Activated T-cell treated with anti-CD3 and anti-CD28 coated beads, Interleukin-2, amount 50 U/mL, for 4 hours (primary cell): ENCODE measurements around the gene APBA2. TPM values are rescaled to one million over a fixed set of nuclear protein-coding genes. Genes with fewer than 3 reads are reported as not detected.
A peak's percentile ranks its signal among the peaks of the same experiment; 100 is the strongest.

Experiments used
- ATAC-seq, 2 donors: fragments of 200-7000 bp; cut with Tn5 transposase; one replicate each; pipeline ENCODE4 v1.10.0; 2021
- DNase-seq: peaks from one replicate; pipeline ENCODE4 v3.0.0-alpha.2; 2020
- H3K27me3 Mint-ChIP-seq: one replicate; pipeline ENCODE4 v1.8.0; 2021; ENCODE audit warnings: low read depth, mixed read lengths
- H3K36me3 Mint-ChIP-seq: one replicate; pipeline ENCODE4 v1.8.0; 2022; ENCODE audit warnings: mixed read lengths; ENCODE audit not compliant: insufficient read depth
- H3K4me1 Mint-ChIP-seq: one replicate; pipeline ENCODE4 v1.8.0; 2021; ENCODE audit warnings: low read depth, mixed read lengths
- H3K4me3 Mint-ChIP-seq: one replicate; pipeline ENCODE4 v1.8.0; 2021; ENCODE audit warnings: mild to moderate bottlenecking, moderate library complexity, mixed read lengths
- H3K9me3 Mint-ChIP-seq: one replicate; pipeline ENCODE4 v1.8.0; 2021; ENCODE audit warnings: mixed read lengths
- total RNA-seq, 3 donors: library from RNA; stranded (reverse); gene quantifications; one replicate each; pipeline ENCODE4 v1.2.1, GENCODE V29; 2021

The APBA2 gene
- total RNA-seq, 3 donors from 2014 or later: 11.0 to 14.7 (median 14.5) TPM

DNA sequence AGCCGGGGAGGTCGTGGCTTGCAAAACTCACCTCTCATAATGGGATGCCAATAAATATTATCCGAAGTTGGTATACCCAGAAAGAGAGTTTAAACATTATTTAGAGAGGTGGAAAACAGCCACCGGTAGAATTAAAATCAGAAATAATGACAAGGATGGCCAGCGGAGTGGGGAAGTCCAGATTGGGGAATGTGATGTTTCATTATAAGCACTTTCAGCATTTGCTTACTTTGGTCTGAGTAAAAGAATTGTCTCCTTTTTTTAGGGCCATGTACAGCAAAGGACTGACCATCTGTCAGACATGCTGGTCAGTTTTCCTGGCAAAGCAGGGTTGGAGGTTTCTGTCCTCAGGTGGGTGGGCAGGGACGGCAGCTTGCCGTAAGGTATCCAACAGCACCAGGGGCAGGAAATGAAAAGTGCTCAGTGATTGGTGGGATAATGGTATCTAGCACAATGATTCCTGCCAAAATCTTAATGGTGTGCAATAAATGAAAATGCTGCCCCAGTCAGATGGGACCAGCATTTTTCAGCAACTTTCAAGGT lies 24.3 kb downstream of the APBA2 start:
- ATAC-seq: no peak

DNA sequence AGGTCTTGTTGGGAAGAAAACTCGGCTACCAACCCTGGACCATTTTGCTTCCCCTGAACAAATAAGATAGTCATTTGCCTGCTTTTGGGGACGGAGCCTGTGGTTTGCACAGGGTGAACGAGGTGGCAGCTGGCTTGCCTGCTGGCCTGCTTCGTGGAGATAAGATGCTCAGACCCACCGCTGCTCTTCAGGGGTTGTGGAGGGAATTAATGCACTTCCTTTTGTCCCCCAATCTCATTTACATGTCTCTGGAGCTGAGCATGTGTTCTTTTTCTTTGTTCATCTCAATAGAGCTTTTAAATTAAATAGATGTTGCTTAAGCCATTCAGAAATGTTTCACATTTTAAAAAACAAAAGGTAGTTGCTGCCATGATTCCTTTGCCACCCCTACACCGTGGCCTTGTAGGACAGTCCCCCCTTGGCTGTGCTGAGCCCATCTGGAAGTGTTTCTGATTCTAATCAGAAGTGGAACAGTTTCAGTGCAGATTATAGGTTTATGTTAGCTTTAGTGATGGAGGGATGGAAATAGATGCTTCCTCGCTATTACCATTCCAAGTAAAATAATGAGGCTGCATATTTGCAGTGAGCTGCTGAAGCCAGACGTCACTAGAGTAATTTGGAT lies 25.6 kb downstream of the APBA2 start:
- Mint-ChIP-seq H3K4me3 (no peak overlapping the region), H3K4me1 (peaks cover 37% of the 10 kb centered on the region), H3K9me3 (no peaks in the 10 kb centered on the region), H3K36me3 (peaks cover 2% of the 10 kb centered on the region), H3K27me3 (no peaks in the 10 kb centered on the region)
- DNase-seq: no peak
- no peak for ATAC-seq

More for the DNA sequence above, 24.3 kb downstream of the APBA2 start:
- Mint-ChIP-seq H3K36me3 (peaks cover 2% of the 10 kb centered on the region), H3K4me1 (peaks cover 39% of the 10 kb centered on the region), H3K27me3 (no peaks in the 10 kb centered on the region), H3K9me3 (no peaks in the 10 kb centered on the region), H3K4me3 (no peak overlapping the region)
- no peak for DNase-seq

DNA sequence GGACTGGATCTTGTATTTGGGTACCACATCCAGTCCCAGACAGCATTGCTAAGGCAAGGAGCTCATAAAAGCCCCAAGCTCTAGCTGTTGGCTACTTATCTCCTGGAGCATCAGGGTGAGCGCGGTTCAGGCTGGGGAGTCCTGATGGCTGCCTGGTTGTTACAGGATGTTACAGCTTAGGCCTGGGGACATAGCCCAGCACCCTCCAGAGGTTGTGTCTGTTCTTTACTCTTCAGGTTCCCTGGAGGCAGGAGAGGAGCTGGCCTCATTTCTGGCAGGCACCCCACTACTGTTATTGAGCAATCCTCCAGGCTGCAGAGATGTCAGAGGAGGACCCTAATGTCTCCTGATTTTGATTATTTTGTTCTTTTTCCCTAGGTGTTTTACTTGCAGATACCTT lies 26.6 kb downstream of the APBA2 start:
- H3K36me3 Mint-ChIP-seq: peaks cover 2% of the 10 kb centered on the region
- no peak overlapping the region for H3K4me3 Mint-ChIP-seq
- H3K4me1 Mint-ChIP-seq: peaks cover 30% of the 10 kb centered on the region
- no peaks in the 10 kb centered on the region for H3K27me3 Mint-ChIP-seq
- H3K9me3 Mint-ChIP-seq: no peaks in the 10 kb centered on the region
- peak in 1 of 2 donors; percentile 29 for ATAC-seq
- DNase-seq: no peak

DNA sequence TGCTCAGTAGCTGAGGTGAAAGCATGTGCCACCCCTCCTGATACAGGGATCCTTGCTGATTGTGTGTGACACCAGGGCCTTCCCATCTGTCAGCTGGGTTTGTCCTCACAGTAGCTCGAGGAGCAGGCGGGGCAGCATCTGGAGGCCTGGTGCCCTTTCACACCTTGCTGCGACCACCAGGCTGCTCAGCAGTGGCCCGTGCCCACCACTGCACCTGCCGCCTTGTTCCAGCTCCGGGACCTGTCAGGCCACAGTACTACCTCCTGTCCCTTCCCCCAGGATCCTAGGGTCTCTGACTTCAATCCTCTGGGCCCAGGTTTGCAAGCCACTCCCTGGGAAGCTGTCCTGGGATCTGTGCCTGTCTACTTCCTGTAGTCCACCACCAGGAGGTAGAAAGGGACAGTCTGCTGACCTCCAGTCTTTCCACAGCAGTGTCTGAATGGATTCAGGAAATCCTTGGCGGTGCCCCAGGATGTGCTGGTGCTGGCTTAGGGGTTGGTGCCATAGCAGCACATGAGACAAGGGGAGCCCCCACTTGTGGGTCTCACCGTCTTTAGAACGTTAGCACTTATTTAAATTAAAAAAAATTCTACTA lies 27.5 kb downstream of the APBA2 start:
- Mint-ChIP-seq H3K27me3 (no peaks in the 10 kb centered on the region), H3K4me1 (peaks cover 35% of the 10 kb centered on the region), H3K4me3 (no peak overlapping the region), H3K36me3 (peaks cover 2% of the 10 kb centered on the region), H3K9me3 (no peaks in the 10 kb centered on the region)
- no peak for ATAC-seq
- DNase-seq: no peak

DNA sequence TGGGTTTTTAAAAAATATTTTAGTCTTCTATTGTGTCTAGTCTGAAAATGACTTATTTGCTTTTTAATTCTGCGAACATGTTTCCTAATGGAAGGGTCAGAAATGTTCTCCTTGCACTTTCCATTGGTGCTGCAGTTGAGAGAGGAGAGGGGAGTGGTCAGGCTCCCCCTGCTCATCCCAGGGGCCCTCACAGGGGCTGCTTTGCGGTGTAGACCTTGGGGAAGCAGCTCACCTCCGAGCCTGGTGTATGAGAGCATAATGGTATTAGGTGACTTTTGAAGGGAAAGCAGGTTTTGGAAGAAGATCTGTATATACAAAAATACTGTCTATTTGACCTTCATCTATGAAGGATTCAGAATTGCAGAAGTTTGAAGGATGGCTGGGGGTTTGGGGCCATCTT lies 28.3 kb downstream of the APBA2 start:
- no peak for DNase-seq
- peaks cover 35% of the 10 kb centered on the region for H3K4me1 Mint-ChIP-seq

GRCh38 chr15:28914483-28915023 lies 28.8 kb downstream of the APBA2 start:
- Mint-ChIP-seq H3K4me1 (peaks cover 35% of the 10 kb centered on the region), H3K27me3 (no peaks in the 10 kb centered on the region), H3K36me3 (no peaks in the 10 kb centered on the region), H3K9me3 (no peaks in the 10 kb centered on the region), H3K4me3 (no peak overlapping the region)
- no peak for ATAC-seq
- DNase-seq: no peak

More for the DNA sequence above, 28.3 kb downstream of the APBA2 start:
- peaks cover 2% of the 10 kb centered on the region for H3K36me3 Mint-ChIP-seq
- H3K9me3 Mint-ChIP-seq: no peaks in the 10 kb centered on the region
- ATAC-seq: no peak
- no peak overlapping the region for H3K4me3 Mint-ChIP-seq
- no peaks in the 10 kb centered on the region for H3K27me3 Mint-ChIP-seq

GRCh38 chr15:28915041-28915810 lies 29.5 kb downstream of the APBA2 start:
- ATAC-seq (no peak), DNase-seq (no peak)
- no peaks in the 10 kb centered on the region for H3K9me3 Mint-ChIP-seq
- H3K27me3 Mint-ChIP-seq: no peaks in the 10 kb centered on the region
- no peaks in the 10 kb centered on the region for H3K36me3 Mint-ChIP-seq
- peaks cover 39% of the 10 kb centered on the region for H3K4me1 Mint-ChIP-seq
- no peak overlapping the region for H3K4me3 Mint-ChIP-seq

DNA sequence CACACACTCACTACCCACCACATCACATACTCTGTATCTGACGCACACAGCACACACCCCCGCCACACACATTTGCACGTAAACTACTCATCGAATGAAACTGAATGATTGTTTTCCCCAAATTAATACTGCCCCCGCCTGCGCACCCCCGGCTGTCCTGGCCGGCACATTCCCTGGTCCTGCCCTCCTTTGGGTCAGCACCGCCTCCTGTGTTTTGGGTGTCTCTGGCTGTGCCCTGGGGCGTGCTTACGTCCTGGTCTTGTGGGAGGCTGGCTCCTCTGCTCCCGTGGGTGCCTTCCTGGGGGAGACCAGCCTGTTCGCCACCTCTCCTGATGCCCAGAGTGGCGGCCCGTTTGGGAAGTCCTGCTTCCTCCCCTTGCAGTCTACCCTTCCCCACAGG lies 30.2 kb downstream of the APBA2 start:
- ATAC-seq (no peak), DNase-seq (no peak)
- H3K4me3 Mint-ChIP-seq: no peak overlapping the region
- no peaks in the 10 kb centered on the region for H3K27me3 Mint-ChIP-seq
- H3K9me3 Mint-ChIP-seq: no peaks in the 10 kb centered on the region
- no peaks in the 10 kb centered on the region for H3K36me3 Mint-ChIP-seq
- H3K4me1 Mint-ChIP-seq: peaks cover 46% of the 10 kb centered on the region

DNA sequence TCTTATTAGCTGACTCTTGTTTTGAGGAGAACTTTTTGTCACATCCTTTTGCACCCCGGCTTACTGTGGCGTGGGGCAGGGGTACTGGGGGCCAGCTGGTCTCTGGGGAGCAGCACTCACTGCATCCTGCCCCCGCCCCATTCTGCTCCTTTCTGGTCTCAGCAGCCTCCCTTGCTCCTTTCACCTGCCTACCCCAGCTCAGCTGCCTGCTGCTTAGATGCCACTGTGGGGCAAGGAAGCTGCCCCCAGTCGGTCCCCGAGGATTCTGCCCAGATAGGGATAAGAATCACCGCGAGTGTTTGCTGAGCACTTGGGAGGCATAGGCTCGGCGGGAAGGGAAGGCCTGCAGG lies 32.0 kb downstream of the APBA2 start:
- Mint-ChIP-seq H3K4me1 (peaks cover 41% of the 10 kb centered on the region), H3K9me3 (no peaks in the 10 kb centered on the region), H3K36me3 (no peaks in the 10 kb centered on the region), H3K27me3 (no peaks in the 10 kb centered on the region), H3K4me3 (no peak overlapping the region)
- ATAC-seq: no peak
- no peak for DNase-seq

DNA sequence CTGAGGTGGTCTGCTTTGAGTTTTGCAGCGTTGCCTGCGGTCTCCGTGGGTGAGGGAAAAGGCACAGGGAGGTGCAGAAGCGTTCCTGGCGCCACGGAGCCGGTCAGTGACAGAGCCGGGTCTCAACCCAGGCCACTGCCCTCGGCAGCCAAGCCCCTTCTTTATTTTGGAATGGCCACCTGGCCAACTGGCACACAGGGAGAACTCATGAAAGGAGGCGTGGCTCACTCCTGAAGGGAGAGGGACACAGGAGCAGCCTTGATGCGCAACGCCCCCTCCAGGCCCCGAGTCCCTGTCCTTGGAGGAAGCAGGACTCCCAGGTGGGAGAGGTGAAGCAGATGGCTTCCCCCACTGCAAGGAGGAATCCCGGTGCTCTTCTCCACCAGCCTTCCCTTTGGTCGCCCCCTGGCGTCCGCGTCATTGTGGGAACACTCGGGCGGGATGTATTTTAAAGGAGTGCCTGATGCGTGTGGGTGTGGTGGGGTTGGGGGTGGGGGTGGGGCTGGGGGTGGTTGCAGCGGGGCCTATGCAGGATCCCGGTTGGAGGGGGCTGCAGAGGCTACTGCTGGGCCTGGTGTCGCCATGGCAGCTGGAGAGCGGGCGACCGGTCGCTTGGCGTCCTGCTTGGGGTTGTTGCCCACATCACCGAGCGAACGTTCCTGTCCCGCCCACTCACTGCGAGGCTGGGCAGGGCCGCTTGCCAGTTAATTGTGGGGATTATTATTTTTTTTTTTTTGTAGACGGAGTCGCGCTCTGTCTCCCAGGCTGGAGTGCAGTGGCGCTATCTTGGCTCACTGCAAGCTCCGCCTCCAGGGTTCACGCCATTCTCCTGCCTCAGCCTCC lies 32.6 kb downstream of the APBA2 start:
- H3K4me1 Mint-ChIP-seq: peaks cover 44% of the 10 kb centered on the region

DNA sequence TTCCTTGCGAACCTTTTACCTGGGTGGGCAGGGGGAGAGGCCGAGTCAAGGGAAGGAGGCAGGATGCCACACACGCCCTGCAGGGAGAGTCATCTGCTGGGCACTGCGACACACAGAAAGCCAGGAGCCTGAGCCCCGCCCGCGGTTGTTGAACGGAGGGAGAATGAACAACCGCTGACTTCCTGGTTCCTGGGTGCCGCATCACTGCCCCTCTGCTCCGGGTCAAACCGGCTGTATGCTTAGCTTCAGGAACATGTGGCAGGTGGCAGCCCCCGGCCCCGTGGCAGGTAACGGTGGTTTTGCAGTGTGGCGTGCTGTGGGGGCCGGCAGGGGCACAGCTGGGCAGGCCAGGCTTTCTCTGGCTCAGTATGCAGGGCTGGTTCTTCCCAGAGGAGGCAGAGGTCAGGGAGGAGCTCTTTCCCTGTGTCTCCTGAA lies 33.4 kb downstream of the APBA2 start:
- Mint-ChIP-seq H3K4me1 (peaks cover 47% of the 10 kb centered on the region), H3K36me3 (peaks cover 2% of the 10 kb centered on the region), H3K27me3 (no peaks in the 10 kb centered on the region), H3K9me3 (no peaks in the 10 kb centered on the region), H3K4me3 (peak overlapping the region; percentile 66)
- peak; percentile 59 to 74 for ATAC-seq
- DNase-seq: no peak

More for the DNA sequence above, 32.6 kb downstream of the APBA2 start:
- Mint-ChIP-seq H3K27me3 (no peaks in the 10 kb centered on the region), H3K4me3 (peak overlapping the region; percentile 66), H3K36me3 (no peaks in the 10 kb centered on the region), H3K9me3 (no peaks in the 10 kb centered on the region)
- ATAC-seq (no peak), DNase-seq (no peak)

- ATAC-seq: peak; percentile 37 to 42
These were observed 34.2 kb downstream of the APBA2 start for GRCh38 chr15:28919679-28920655.

DNA sequence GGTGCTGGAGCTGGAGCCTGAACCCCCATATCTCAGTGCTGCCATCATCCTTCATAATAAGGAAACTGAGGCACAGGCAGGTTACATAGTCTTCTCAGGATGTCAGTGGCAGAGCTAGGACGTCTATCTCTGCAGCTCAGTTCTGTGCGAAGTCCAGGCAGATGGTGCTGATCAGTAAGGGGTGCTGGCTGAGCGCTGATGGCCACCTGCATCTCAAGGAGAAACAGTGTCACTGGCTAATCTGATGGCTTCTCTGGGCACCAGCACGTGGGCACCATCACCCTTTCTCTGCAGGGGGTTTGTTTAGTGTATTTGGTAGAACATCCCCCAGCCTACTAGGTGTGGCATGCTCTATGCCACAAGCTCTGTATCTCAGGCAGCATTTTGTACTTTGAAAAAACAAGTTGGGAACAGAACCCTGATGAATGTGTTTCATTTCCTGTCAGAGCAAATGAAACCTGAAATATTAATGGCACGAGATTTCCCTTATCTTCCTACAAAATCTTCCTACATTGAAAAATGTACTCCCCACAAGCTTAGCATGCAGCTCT lies 35.1 kb downstream of the APBA2 start:
- Mint-ChIP-seq H3K4me1 (peaks cover 59% of the 10 kb centered on the region), H3K27me3 (no peaks in the 10 kb centered on the region), H3K4me3 (peak overlapping the region; percentile 14), H3K36me3 (peaks cover 9% of the 10 kb centered on the region), H3K9me3 (no peaks in the 10 kb centered on the region)
- ATAC-seq (no peak), DNase-seq (no peak)

More at GRCh38 chr15:28919679-28920655, 34.2 kb downstream of the APBA2 start:
- no peak for DNase-seq
- no peaks in the 10 kb centered on the region for H3K9me3 Mint-ChIP-seq
- peaks cover 8% of the 10 kb centered on the region for H3K36me3 Mint-ChIP-seq
- peak overlapping the region; percentile 66 for H3K4me3 Mint-ChIP-seq
- no peaks in the 10 kb centered on the region for H3K27me3 Mint-ChIP-seq
- H3K4me1 Mint-ChIP-seq: peaks cover 54% of the 10 kb centered on the region
